Hepatocyte (in vitro differentiated cells): Measurements from ENCODE around the gene DEPP1. TPM values are rescaled to one million over a fixed set of nuclear protein-coding genes. Genes with fewer than 3 reads are reported as not detected.

Source experiments
- DNase-seq: peaks from one replicate; pipeline ENCODE4 v3.0.0-alpha.2; 2016; ENCODE audit warnings: low spot score
- H2AFZ ChIP-seq: fragments of 200-600 bp; sonication (generic); 2 replicates; pipeline ENCODE4 v1.6.0; 2016; ENCODE audit warnings: antibody characterized with exemption, mild to moderate bottlenecking
- H3K27ac ChIP-seq: fragments of 200-600 bp; sonication (generic); 2 replicates; pipeline ENCODE4 v1.5.1; 2016; ENCODE audit warnings: mild to moderate bottlenecking
- H3K27me3 ChIP-seq: fragments of 200-600 bp; sonication (generic); 2 replicates; pipeline ENCODE4 v1.6.1; 2016
- H3K36me3 ChIP-seq: fragments of 200-600 bp; sonication (generic); replicated peaks from 2 replicates; pipeline ENCODE4 v1.5.1; 2016; ENCODE audit warnings: low read depth; ENCODE audit not compliant: insufficient read depth
- H3K4me1 ChIP-seq: fragments of 200-600 bp; sonication (generic); 2 replicates; pipeline ENCODE4 v1.5.1; 2016; ENCODE audit warnings: mild to moderate bottlenecking, moderate library complexity; ENCODE audit not compliant: insufficient read depth
- H3K4me2 ChIP-seq: fragments of 200-600 bp; sonication (generic); 2 replicates; pipeline ENCODE4 v1.6.0; 2016
- H3K4me3 ChIP-seq: fragments of 200-600 bp; sonication (generic); 2 replicates; pipeline ENCODE4 v1.5.1; 2016; ENCODE audit warnings: mild to moderate bottlenecking
- H3K79me2 ChIP-seq: fragments of 200-600 bp; sonication (generic); 2 replicates; pipeline ENCODE4 v1.6.0; 2017; ENCODE audit warnings: mild to moderate bottlenecking
- H3K9me2 ChIP-seq: fragments of 200-600 bp; sonication (generic); replicated peaks from 2 replicates; pipeline ENCODE4 v1.6.0; 2017; ENCODE audit warnings: mild to moderate bottlenecking; ENCODE audit not compliant: insufficient read depth
- H3K9me3 ChIP-seq: fragments of 200-600 bp; sonication (generic); 2 replicates; pipeline ENCODE4 v1.5.1; 2016; ENCODE audit warnings: low read depth, mild to moderate bottlenecking
- H4K20me1 ChIP-seq: fragments of 200-600 bp; sonication (generic); 2 replicates; pipeline ENCODE4 v1.6.0; 2016; ENCODE audit warnings: mild to moderate bottlenecking; ENCODE audit not compliant: insufficient read depth, poor library complexity, severe bottlenecking
- EZH2 ChIP-seq: fragments of 200-600 bp; sonication (generic); IDR thresholded peaks from 2 replicates; pipeline ENCODE4 v1.6.1; 2016; ENCODE audit warnings: antibody characterized with exemption, mild to moderate bottlenecking, borderline replicate concordance
- EZH2phosphoT487 ChIP-seq: fragments of 200-600 bp; sonication (generic); IDR thresholded peaks from one replicate; pipeline ENCODE4 v1.6.1; 2018; ENCODE audit warnings: antibody characterized with exemption, mild to moderate bottlenecking, low read depth, moderate library complexity; ENCODE audit not compliant: unreplicated experiment, severe bottlenecking
- WGBS: methylation state at CpG from one replicate; pipeline ENCODE4 v1.1.6; 2016; ENCODE audit warnings: low lambda C conversion rate; ENCODE audit errors: missing lambda C conversion rate; 5-methylcytosine and 5-hydroxymethylcytosine counted together
- polyA plus RNA-seq: library from polyadenylated mRNA; unstranded; fragments of >200 nt; fragmentation: Nextera tagmentation; extraction: Ambion mirVana; gene quantifications from 2 replicates; pipeline ENCODE4 v1.2.1, GENCODE V29; 2016
- total RNA-seq: library from RNA; depleted of rRNA; stranded (reverse); fragments of >200 nt; gene quantifications from 2 replicates; pipeline ENCODE4 v1.2.3, GENCODE V29; 2014
- TF ChIP-seq, protein P1 (sequence below): fragments of 200-600 bp; sonication (generic); IDR thresholded peaks from 2 replicates; pipeline ENCODE4 v1.5.1; 2016; ENCODE audit warnings: antibody characterized with exemption, mild to moderate bottlenecking; ENCODE audit not compliant: poor library complexity

The DEPP1 gene
- total and polyA plus RNA-seq, 2 experiments from 2014 or later: 30.6 to 54.7 TPM

DNA sequence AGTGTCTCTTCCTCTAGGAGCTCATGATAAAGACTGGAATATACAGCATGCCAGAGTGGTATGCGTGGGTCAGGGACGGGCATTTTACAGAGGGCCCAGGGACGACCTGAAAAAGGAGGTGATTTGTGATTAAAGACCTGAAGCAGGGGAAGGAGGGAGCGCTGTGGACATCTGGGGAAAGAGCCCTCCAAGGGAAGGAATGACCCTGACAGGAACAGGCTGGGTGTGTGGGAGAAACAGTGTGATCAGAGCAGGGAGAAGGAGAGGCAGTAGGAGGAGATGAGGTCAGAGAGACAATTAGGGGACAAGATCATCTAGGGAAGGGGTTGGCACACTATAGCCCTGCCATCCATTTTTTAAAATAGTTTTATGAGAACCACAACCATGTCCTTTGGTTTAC is 22.4 kb downstream of the DEPP1 start:
- H3K36me3 ChIP-seq: no peaks in the 10 kb centered on the region
- no peak for DNase-seq
- H3K9me3 ChIP-seq: no peaks in the 10 kb centered on the region
- no peaks in the 10 kb centered on the region for H4K20me1 ChIP-seq
- H3K79me2 ChIP-seq: peaks cover 19% of the 10 kb centered on the region
- no peaks in the 10 kb centered on the region for H3K27me3 ChIP-seq
- H3K27ac ChIP-seq: no peak overlapping the region
- H3K4me1 ChIP-seq: peaks cover 24% of the 10 kb centered on the region
- no peaks in the 10 kb centered on the region for H3K9me2 ChIP-seq
- 93% methylated on average over 4 of the region's 4 CpGs for WGBS
- H2AFZ ChIP-seq: no peak overlapping the region
- TF ChIP-seq EZH2phosphoT487: no peak
- no peak for TF ChIP-seq EZH2
- TF ChIP-seq, protein P1, sequence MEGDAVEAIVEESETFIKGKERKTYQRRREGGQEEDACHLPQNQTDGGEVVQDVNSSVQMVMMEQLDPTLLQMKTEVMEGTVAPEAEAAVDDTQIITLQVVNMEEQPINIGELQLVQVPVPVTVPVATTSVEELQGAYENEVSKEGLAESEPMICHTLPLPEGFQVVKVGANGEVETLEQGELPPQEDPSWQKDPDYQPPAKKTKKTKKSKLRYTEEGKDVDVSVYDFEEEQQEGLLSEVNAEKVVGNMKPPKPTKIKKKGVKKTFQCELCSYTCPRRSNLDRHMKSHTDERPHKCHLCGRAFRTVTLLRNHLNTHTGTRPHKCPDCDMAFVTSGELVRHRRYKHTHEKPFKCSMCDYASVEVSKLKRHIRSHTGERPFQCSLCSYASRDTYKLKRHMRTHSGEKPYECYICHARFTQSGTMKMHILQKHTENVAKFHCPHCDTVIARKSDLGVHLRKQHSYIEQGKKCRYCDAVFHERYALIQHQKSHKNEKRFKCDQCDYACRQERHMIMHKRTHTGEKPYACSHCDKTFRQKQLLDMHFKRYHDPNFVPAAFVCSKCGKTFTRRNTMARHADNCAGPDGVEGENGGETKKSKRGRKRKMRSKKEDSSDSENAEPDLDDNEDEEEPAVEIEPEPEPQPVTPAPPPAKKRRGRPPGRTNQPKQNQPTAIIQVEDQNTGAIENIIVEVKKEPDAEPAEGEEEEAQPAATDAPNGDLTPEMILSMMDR: no peak
- H3K4me3 ChIP-seq: no peak overlapping the region
- no peak overlapping the region for H3K4me2 ChIP-seq

DNA sequence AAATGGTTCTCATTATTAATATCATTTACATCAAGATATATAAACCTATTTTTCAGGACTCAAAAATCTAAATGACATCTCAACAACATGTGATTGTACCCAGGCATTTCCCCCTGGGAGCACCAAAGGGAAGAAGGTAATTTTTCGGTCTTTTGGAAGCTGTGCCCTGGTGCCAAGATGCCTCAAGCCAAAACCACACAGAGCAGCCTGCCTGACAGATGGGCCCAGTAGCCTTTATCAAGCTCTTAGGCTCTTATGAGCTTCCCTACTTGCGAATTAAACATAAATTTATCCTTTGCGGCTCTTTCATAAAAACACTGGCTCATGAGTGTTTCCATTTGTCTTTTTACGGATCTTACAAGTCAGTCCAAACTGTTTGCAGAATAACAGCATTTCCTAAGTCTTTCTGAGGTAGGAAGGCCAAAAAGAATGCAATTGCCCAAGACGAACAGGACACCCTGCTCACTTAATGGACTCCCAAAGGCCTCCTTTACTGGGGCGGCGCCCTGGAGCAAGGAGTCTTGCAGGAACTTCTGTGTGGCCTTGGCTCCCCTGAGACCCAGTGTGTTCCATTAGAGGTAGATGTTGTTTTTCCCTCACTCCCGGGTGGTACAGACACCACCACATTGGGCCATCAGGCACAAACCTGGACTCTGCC is 23.1 kb downstream of the DEPP1 start:
- TF ChIP-seq, protein P1: no peak
- no peak for TF ChIP-seq EZH2
- no peak for TF ChIP-seq EZH2phosphoT487
- Histone ChIP-seq H2AFZ (no peak overlapping the region), H3K79me2 (peaks cover 19% of the 10 kb centered on the region), H3K36me3 (no peaks in the 10 kb centered on the region), H3K27me3 (no peaks in the 10 kb centered on the region), H3K4me3 (no peak overlapping the region), H3K27ac (no peak overlapping the region), H3K9me3 (no peaks in the 10 kb centered on the region), H3K4me1 (peaks cover 18% of the 10 kb centered on the region), H3K9me2 (no peaks in the 10 kb centered on the region), H4K20me1 (no peaks in the 10 kb centered on the region), H3K4me2 (no peak overlapping the region)
- DNase-seq: no peak
- WGBS: 89% methylated on average over 8 of the region's 8 CpGs

DNA sequence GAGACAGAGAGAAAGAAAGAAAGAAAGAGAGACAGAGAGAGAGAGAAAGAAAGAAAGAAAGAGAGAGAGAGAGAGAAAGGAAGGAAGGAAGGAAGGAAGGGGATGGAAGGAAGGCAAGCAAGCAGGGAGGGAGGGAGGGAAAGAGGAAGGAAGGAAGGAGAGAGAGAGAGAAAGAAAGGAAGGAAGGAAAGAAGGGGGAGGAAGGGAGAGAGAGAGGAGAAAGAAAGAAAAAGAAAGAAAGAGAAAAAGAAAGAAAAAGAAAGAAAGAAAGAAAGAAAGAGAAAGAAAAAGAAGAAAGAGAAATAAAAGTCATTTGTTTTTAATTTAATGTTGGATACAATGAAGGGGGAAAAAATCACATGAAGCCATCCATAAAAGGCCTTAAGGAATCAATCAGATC is 23.6 kb downstream of the DEPP1 start:
- no peaks in the 10 kb centered on the region for H3K9me3 ChIP-seq
- peaks cover 18% of the 10 kb centered on the region for H3K4me1 ChIP-seq
- H3K9me2 ChIP-seq: no peaks in the 10 kb centered on the region
- H3K4me3 ChIP-seq: no peak overlapping the region
- H3K36me3 ChIP-seq: no peaks in the 10 kb centered on the region
- H3K27ac ChIP-seq: no peak overlapping the region
- no peak for DNase-seq
- TF ChIP-seq EZH2phosphoT487: no peak
- TF ChIP-seq EZH2: no peak
- TF ChIP-seq, protein P1: no peak
- H2AFZ ChIP-seq: no peak overlapping the region
- H3K4me2 ChIP-seq: no peak overlapping the region
- no peaks in the 10 kb centered on the region for H4K20me1 ChIP-seq
- no peaks in the 10 kb centered on the region for H3K27me3 ChIP-seq
- peaks cover 19% of the 10 kb centered on the region for H3K79me2 ChIP-seq
